Raji (cell line): ENCODE data around the gene CEP41.
A peak's percentile ranks its signal among the peaks of the same experiment; 100 is the strongest.

Experiments
- POLR2A ChIP-seq: IDR thresholded peaks from 2 replicates; pipeline ENCODE4 v1.6.1; 2011; ENCODE audit warnings: low read depth, low read length, control low read depth; ENCODE audit not compliant: insufficient read depth

Gene CEP41, protein sequence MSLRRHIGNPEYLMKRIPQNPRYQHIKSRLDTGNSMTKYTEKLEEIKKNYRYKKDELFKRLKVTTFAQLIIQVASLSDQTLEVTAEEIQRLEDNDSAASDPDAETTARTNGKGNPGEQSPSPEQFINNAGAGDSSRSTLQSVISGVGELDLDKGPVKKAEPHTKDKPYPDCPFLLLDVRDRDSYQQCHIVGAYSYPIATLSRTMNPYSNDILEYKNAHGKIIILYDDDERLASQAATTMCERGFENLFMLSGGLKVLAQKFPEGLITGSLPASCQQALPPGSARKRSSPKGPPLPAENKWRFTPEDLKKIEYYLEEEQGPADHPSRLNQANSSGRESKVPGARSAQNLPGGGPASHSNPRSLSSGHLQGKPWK

DNA sequence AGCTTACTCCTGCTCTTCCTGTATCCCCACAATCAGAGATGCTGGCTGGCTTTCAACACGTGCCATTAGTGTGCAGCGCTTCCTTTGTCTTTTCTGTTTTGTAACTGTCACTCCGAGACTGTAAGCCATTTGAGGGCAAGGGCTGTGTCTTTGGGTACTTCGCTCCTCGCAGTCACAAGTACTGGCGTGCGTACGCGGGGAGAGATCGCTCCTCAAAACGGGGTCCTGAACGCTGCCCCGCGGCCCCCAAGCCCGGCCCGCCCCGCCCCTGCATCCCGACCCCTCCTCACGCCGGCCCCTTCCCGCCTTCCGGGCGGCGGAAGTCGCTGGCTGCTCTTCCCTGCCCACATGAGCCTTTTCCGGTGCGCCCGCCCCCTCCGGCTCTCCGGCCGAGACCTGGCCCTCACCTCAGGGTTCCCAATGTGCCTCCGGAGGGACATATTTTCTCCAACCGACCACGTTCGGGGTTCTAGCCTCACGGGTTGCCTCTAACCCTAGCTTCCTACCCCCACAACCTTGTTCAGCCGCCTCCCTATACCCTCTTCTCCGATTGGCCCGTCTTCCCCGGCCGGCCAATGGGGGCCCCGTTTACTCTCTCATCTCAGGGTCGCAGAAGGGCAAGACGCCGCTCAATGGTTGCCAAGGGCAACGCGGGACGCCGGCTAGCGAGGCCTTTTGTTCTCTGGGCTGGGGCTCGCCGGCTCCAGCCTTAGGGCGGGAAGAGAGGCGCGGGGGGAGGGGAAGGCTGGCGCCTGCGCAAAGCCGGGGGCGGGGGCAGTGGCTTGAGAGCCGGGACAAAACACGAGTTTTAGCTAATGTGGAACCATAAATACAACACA, at the start of gene CEP41:
CEP41 (minus strand) TSS at position 490 of the 839 bp plus-strand sequence; CDS start at position 440, 50 bp downstream.
- TF ChIP-seq POLR2A, result peak; percentile 57

DNA sequence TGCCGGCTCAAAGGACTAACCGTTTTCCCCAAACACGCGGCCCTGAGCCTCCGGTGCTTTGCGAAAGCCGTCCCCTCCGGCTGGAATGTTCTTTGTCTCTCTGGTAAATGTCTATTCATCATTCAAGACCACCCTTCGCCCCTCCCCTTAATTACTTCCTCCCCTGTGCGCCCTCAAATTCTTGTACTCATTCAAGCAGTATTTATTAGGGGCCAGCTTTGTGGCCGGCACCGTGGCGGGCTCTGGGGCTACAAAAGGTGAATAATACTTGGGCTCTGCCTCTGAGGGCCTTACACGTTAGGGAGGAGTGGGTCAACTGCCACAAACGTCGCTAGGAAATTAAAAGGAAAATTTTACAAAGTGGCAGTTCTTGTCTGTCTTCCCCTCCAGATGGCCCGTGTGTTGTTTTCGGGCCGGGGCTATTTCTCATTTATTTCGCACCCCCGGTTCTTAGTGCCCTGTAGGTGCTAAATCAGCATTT, 49.5 kb upstream of the CEP41 start:
- TF ChIP-seq POLR2A, result no peak

DNA sequence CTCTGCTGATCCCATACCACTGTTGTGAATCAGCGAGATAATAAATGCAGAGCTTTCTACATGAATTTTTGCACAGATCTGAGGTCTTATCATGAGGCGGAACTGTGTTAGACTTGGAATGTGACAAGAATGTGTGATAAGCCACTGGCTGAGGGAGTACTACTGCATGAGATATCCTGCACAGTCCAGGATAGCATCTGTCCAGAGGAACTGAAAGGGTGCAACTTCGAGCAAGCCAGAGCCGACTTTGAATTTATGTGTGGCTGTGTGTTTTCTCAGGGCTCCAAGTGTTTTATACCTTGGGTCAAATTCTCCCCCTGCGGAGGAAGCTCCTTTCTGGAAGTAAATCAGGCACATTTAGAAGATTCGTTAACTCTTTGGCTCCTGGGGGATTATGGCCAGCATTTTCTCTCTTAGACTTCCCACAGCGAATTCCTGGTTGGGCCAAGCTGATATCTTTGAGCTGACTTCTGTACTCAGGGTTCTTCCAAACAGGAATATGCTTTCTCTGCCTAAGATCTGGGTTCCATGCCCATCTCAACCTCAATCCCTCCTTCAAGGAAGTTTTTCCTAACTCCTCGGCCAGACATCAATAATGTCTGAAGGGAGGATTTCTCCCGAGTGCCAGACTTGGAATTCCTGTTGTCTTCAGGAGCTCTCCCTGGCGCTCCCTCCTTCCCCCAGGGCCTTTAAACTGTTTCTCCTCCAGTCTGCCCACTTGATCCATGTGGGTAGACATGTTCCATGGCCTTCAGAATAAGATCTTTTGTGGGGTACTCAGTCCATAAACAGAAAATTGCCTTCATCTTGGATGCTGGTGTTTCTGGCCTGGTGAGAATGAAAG, 48.5 kb upstream of the CEP41 start:
- no peak for TF ChIP-seq POLR2A

DNA sequence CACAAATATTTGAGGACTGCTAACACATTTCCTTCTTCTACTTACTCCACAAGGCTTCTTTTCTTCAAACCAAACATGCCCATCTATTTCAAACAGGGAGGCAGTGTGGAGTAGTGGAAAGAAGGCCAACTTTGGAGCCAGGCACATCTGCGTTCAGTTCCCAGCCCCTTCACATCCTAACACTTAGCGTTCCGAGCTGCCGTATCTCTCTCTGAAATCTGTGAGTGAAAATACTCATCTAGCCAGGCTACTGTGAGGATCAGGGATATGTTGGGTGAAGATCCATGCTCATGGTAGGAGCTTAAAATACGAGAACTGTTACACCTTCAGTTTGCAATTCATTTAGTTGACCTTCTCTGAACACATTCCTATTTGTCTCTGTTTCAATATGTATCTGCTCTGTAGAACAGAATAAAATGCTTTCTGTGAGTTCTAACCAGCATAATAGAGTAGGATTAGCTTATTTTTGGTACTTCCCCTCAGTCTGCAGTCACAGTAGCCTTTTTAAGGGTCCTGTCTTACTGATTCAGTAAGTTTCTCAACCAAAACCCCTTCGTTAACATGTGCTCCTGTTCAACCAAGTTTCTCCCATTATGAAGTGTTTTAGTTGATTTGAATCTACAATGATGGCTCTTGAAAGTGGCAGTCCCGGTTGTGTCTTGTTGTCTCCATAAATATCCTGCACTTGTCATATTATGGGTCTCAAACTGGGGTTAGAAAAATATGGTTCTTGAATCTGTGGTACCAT, 47.8 kb upstream of the CEP41 start:
- TF ChIP-seq POLR2A, result no peak

DNA sequence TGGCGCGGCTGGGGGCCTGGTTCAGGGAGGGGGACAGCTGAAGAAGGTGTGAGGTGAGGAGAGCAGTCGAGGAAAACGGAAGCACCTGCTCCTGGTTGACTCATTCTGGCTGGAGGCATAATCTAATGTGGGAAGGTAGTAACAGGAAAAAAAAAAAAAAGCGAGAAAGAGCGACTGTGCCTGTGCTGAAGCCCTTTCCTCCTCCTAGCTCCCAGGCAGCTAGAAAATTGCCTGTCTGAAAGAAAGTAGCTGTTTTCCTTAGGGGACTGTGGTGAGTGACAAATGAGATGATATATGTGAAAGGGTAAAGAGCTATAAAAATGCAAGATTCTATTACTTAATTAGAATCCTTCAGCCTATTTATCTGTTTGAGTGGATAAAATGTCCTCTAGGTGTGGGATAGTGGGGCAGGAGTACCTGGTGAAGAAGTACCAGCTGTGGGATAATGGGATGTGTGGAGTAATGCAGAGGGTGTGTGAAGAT, 46.2 kb upstream of the CEP41 start:
- no peak for TF ChIP-seq POLR2A

DNA sequence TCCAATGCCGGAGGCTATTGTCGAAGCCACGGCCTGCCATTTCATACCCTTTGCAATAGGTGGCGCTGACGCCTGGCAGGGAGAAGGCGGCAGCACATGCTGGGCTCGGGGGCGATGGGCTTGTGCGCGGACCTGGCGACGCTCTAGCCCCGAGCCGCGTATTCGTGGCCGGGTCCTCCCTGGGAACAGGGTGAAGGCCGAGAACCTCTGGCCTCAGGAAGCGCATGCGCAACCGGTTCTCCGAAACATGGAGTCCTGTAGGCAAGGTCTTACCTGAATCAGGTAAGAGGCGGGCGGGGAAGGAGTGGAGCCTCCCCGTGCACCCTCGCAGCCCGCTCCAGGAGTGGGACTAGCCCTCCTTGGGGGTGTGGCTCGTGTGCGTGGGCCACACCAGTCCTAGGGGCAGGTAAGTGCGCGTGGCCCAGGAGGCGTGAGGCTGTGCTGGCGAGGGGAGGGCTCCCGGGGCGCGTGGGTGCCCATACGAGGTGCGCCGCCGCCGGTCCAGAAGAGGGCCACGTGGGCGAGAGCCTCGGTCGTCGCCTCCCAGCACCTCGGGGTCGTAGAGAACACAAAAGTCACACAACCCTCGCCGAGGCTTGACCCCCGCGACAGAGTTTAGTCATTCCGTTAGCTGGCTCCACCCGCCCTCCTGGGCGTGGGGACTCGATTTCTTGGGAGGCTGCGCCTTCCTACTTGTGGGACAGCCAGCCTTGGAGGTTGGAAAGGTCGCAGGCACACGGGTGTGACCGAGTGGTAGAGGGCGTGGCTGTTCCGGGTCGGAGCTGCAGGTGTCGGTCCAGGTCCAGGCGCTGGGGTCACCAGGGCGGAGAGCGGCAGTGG, 45.5 kb upstream of the CEP41 start:
- no peak for TF ChIP-seq POLR2A

DNA sequence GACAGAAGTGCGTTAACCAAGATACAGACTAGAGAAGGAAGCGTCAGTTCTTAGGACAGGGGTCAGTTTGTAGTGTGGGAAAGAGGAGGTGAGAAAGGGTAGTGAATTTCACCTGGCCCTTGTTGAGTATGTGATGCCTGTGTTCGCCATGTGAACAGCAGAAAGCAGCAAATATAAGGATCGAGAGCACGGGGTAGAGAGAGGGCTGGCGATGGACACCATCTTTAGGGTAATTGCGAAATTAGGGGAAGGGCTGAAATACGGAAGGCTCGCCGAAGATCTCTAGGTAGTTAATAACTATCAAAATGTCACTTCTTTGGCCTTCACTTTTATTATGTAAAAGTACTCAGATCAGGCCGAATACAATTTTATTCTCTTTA, 44.9 kb upstream of the CEP41 start:
- no peak for TF ChIP-seq POLR2A

DNA sequence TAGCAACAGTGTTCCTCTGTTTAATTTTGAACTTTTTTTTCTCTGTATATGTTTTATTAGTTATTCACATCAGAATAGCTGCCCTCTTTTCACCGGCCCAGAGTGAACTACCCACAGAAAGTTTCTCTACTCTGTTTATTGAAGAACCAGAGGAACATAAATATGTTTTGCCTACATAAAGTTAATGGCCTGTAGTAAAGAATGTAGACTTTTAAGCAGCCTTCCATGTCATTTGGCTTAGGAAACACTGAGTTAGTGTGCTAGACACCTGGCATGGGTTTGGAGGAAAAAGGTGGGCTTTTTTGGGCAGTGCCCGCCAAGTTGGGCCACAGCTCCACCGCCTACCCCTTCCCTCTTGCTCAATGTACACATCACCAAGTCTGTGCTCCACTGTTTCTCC, 42.2 kb upstream of the CEP41 start:
- no peak for TF ChIP-seq POLR2A

DNA sequence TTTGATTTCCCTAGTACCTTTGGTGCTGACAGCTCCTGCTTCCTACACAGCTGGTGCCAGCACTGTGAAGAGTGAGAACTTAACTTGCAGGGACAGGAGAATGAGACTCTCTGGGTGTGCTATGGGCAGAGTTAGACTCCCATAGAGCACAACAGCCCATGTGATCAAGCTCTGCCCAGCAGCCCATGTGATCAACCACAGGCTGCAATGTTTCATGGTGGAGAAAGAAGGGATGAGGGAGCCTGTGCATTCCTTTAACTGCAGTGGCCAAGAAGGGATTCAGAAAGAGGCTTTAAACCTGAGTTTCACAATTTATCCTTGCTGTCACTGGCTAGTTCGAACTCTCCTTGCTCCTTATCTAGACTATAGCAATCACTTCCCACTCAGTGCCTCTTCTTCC, 41.1 kb upstream of the CEP41 start:
- no peak for TF ChIP-seq POLR2A

DNA sequence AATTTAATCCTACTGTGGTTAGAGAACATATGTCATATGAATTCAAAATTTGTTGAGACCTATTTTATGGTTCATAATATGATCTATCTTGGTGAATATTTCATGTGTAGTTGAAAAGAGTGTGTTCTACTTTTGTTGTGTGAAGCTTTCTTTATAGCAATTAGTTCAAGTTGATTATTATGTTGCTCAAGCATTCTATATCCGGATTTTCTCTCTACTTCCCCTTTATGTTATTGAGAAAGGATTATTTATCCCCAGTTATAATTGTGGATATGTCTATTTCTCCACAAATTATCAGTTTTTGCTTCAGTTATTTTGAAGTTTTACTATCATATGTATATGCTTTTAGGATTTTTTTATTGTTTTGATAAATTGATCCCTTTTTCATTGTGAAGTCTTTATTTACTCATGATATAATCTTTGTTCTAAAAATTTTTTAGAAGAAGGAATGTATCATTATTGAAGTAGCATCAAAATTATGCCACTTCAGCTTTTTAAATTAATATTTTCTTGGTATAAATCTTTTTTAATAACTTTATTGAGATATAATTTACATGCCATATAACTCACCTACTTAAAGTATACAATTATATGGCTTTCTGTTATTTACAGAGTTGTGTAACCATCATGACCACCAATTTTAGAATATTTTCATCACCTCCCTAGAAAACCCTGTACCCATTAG, 39.0 kb upstream of the CEP41 start:
- no peak for TF ChIP-seq POLR2A

DNA sequence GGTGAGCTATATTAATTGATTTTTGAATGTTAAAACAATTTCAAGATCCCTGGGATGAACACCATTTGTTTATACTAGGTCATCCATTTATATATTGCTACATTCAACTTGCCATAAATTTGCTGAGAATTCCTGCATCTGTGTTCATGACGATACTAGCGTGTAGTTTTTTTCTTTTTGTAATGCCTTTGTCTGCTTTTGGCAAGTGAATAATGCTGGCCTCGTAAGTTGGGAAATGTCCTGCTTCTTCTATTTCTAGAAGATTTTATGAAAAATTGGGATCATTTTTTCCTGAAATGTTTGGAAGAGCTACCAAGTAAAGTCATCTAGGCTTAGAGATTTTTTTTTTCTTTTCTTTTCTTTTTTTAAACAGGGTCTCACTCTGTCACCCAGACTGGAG, 38.2 kb upstream of the CEP41 start:
- no peak for TF ChIP-seq POLR2A

DNA sequence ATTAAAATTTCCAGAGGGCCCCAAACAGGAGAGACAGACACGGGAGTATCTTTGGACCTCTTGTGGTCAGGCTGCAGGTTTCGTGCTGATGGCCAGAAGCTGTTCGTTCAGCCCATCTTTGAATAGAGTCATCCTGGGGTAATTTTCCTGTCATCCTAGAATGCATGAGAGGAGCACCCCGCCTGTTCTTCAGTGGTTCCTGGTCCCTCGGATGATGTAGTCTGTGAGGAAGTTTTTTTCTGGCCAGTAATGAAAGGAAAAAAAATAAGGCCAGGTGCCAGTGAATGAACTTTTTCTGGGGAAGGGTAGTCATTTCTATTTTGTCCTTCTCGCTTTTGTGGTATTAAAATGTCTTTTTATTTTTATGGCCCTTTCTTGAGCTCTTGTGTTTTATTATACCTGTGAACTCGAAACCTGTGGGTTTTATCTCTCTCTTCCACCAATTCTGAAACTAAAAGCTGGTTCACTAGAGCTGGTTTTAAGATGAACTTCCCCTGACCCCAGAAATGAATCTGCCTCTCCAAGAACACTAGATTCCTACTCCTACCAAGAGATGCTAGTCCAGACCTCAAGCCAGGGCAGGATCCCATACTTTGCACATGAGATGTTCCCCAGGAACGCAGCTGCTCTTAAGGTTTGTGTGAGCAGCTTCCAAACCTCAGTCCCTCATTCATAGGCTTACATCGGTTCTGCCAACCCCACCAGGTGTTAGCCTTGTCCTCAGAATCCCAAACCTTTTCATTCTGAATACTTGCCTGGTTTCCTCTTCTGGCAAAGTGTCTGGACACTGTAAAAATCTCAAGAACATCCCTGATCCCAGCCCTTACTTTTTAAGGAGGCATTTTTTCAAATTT, 35.7 kb upstream of the CEP41 start:
- no peak for TF ChIP-seq POLR2A
